ENCODE measurements around the gene DZIP3.
"Not testable (repeated sequence)": the region's sequence is repeated elsewhere in the genome, so short reads cannot be mapped to it uniquely, and the experiment has no call there.

DZIP3 gene

DNA sequence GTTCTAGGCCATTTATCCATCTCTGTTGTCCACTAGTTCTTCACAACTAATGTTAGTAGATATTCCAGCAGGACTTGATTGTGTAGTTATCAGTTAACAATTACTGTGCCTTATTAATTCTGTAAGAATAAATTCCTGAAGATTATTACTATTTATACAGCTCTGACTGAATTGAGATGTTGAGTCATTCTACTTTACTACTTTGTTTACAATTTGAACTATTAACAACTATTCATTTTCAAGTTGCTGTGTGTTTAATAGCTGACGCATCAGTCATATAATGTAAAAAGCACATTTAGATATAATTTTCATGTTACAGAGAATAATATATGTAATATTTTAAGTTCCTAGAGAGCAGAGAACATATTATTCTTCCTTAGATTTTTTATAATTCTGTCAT is 21.1 kb downstream of the DZIP3 start:
- TF ChIP-seq, protein P1, sequence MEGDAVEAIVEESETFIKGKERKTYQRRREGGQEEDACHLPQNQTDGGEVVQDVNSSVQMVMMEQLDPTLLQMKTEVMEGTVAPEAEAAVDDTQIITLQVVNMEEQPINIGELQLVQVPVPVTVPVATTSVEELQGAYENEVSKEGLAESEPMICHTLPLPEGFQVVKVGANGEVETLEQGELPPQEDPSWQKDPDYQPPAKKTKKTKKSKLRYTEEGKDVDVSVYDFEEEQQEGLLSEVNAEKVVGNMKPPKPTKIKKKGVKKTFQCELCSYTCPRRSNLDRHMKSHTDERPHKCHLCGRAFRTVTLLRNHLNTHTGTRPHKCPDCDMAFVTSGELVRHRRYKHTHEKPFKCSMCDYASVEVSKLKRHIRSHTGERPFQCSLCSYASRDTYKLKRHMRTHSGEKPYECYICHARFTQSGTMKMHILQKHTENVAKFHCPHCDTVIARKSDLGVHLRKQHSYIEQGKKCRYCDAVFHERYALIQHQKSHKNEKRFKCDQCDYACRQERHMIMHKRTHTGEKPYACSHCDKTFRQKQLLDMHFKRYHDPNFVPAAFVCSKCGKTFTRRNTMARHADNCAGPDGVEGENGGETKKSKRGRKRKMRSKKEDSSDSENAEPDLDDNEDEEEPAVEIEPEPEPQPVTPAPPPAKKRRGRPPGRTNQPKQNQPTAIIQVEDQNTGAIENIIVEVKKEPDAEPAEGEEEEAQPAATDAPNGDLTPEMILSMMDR (IDR thresholded peaks at IDR 0.05; ENCODE audit: low read depth, low read length) = no peak
- DNase-seq (ENCODE audit: extremely low read depth, low read depth) = no peak

DNA sequence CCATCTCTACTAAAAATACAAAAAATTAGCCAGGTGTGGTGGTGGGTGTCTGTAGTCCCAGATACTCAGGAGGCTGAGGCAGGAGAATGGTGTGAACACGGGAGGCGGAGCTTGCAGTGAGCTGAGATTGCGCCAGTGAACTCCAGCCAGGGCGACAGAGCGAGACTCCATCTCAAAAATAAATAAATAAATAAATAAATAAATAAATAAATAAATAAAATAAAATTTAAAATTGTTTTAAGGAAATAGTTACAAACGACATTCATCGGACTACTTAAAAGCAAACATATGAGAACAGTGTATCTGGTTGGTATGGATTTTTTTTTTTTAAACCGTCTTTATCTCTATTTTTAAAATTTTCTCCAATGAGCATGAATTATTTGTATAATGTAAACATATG is 26.6 kb downstream of the DZIP3 start:
- not testable (repeated sequence) for DNase-seq (ENCODE audit: extremely low read depth, low read depth)

DNA sequence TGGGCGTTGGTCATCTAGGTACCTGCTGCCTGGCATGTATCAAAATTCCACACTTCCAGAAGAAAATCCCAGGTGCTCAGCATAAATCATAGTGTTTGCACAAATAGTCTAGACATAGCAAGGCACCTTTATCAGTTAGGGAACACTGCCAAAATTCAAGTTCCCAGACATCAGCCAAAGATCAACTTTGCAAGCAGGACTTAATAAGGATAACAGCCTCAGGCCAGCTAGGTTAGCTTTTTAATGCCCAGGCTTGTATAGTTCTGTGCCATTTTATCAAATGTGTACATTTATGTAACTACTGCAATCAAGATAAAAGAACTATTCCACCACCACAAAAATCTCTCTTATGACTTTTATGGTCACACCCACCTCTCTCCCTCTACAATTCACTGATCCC is 30.7 kb downstream of the DZIP3 start:
- no peak for DNase-seq (ENCODE audit: extremely low read depth, low read depth)
- TF ChIP-seq, protein P1 (IDR thresholded peaks at IDR 0.05; ENCODE audit: low read depth, low read length) = no peak

DNA sequence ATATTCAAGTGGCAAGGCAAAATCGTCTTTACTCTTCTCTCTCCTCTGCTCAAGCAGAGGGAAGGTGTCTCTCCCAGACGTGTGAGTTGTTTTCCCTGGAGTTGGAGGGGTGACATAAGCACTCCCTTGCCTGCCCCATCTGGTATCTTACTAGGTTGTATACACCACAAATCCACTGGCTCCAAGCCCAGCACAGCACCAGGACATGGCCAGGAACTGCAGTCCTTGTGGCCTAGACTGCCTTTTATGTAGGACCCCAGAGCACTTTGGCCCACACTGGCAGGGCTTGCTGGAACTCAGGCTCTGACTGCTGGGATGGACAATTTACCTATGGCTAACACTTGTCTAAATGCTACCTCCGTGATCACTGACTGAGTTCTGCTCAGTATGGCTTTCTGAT is 34.0 kb downstream of the DZIP3 start:
- TF ChIP-seq, protein P1 (IDR thresholded peaks at IDR 0.05; ENCODE audit: low read depth, low read length) = no peak
- no peak for DNase-seq (ENCODE audit: extremely low read depth, low read depth)

DNA sequence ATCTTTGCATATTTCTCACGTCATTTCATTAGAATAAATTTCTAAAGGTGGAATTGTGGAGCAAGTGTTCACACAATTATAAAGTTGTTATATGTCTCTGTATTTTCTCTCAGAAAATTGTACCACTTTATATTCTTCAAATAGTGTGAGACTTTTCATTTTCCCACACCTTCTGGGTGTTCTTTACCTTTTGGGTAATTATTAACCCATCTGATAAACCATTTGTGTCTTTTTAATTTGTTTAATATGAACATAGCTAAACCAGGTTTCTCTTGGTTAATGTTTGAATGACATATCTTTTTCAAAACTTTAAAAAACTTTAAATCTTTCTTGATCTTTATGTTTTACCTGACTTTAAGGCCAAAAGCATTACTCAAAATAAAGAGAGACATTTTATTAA is 40.5 kb downstream of the DZIP3 start:
- TF ChIP-seq, protein P1 (IDR thresholded peaks at IDR 0.05; ENCODE audit: low read depth, low read length) = no peak
- no peak for DNase-seq (ENCODE audit: extremely low read depth, low read depth)

DNA sequence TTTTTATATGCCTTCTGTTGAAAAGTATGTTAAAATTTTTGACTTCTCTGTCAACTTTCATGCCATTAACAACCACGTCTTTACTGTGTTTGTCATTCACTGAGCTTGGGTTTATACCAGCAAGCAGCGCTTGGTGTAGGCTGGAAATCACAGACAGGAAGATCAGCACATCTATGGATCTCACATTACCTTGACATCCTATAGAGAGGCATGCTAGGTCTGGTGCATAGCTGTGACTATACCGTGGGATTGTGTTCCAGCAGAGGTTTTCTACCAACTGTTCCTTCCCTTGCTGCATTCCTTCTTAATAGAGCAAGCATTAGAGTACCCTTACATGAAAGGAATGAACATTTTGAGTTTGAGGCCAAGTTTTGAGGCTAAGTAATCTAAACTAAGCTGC is 53.0 kb downstream of the DZIP3 start:
- TF ChIP-seq, protein P1 (IDR thresholded peaks at IDR 0.05; ENCODE audit: low read depth, low read length) = no peak
- no peak for DNase-seq (ENCODE audit: extremely low read depth, low read depth)

DNA sequence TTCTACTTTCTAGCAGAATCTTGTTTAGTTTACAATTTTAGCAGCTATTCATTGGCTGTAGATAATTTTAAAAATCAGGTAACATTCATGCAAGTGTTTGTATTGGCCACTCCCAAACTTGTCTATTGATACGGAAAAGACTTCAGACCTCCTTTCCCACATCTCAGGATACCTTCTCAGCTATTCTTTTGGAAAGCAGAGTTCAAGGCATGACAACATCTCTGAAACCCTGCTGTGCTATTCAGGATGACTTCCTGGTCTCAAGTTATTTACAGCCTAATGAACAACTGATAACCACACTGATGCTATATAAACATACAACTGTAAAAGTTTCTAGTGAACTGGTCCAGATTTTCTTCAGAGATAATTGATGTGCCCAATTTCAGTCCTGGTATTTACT is 55.8 kb downstream of the DZIP3 start:
- no peak for DNase-seq (ENCODE audit: extremely low read depth, low read depth)
- TF ChIP-seq, protein P1 (IDR thresholded peaks at IDR 0.05; ENCODE audit: low read depth, low read length) = no peak

DNA sequence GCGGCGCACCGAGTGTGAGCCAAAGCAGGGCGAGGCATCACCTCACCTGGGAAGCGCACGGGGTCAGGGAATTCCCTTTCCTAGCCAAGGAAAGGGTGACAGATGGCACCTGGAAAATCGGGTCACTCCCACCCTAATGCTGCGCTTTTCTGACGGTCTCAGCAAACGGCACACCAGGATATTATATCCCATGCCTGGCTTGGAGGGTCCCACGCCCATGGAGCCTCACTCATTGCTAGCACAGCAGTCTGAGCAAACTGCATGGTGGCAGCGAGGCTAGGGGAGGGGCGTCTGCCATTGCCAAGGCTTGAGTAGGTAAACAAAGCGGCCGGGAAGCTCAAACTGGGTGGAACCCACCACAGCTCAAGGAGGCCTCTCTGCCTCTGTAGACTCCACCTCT is 66.1 kb downstream of the DZIP3 start:
- not testable (repeated sequence) for DNase-seq (ENCODE audit: extremely low read depth, low read depth)

DNA sequence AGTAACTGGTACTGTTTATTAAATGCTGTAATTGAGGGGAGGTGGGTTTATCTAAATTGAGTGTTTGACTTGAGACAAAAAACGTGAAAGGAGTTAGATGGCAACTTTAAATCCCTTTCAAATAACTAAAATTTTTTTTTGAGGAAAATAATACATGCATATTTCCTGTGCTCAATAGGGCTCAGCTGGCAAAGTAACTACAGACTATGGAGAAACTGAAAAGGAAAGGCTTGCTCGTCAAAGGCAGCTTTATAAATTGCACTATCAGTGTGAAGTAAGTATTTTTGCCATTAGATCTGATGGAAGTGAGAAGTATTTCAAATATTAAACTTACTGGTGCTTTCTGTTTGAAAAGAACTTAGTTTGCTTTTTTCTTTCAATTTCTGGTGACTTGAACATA is 72.2 kb downstream of the DZIP3 start:
- TF ChIP-seq, protein P1 (IDR thresholded peaks at IDR 0.05; ENCODE audit: low read depth, low read length) = no peak
- DNase-seq (ENCODE audit: extremely low read depth, low read depth) = no peak

Measured in AG09319 (cell line).